NCI-H1048 (cell line): ENCODE measurements around the gene MGAT4C.
"Not testable (repeated sequence)": the region's sequence is repeated elsewhere in the genome, so short reads cannot be mapped to it uniquely, and the experiment has no call there.

Source experiments
- DNase-seq: peaks from one replicate; lab custom pipeline; 2025; lab: John Stamatoyannopoulos, UW

The MGAT4C gene

DNA sequence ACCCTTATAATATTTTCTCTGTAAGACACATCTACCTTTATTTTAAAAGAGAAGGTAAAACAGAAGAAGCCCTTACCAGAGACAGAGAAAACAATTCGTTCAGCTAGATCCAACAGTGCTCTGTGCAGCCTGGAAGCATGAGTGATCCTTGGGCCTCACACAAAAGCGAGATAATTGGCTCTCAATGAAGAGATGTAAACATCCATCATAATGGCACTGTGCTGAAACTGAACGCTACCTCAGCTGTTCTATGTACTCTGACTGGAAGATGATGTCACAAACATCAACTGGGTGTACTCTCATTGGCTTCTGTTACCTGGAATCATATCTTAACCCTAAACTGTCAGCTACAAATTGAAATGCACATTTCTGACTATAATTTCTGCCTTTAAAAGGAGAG is at the start of gene MGAT4C:
TSS of gene MGAT4C (minus strand) at position 229 of the 400 bp plus-strand sequence.
- no peak for DNase-seq

DNA sequence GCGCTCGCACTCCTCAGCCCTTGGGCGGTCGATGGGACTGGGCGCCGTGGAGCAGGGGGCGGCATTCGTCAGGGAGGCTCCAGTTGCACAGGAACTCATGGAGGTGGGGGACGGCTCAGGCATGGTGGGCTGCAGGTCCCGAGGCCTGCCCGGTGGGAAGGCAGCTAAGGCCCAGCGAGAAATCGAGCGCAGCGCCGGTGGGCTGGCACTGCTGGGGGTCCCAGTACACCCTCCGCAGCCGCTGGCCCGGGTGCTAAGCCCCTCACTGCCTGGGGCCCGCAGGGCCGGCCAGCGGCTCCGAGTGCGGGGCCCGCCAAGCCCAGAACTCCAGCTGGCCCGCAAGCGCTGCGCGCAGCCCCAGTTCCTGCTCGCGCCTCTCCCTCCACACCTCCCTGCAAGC is 40.2 kb upstream of the MGAT4C start:
- not testable (repeated sequence) for DNase-seq

DNA sequence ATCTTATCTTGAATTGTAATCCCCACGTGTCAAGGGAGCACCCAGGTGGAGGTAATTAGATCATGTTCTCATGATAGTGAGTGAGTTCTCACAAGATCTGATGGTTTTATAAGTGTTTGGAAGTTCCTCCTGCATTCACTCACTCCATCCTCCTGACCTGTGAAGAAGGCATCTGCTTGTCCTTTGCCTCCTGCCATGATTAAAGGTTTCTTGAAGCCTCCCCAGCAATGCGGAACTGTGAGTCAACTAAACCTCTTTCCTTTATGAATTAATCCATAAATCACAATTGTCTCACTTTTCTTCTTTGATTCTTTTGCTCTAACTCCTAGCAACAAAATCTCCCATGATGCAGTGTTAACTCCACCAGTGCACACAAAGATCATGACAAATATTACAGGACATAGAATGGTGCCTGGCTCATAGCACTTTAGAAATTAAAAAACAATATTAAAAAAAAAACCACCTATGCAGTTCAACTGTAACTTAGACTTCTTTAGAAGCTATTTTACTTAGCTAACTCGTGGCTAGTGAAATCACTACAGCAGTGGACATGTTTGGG is 37.6 kb upstream of the MGAT4C start:
- no peak for DNase-seq

DNA sequence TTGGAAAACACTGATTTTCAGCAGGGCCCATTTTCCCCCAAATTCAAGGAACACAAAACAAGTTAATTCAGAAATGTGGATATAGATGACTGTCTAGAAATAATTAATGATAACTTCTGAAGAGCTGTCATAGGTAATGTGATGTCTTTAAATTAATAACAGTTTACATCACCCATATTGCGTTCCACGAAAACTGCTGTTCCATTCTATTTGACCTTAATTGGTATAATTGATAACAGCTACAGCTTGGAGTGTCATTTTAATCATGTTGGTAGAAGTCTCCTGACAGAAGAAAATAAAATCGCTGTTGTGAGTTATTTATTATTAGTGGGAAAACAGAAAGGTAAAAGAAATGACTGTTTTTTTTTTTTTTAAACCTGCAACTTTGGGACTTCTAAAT is 36.3 kb upstream of the MGAT4C start:
- no peak for DNase-seq

DNA sequence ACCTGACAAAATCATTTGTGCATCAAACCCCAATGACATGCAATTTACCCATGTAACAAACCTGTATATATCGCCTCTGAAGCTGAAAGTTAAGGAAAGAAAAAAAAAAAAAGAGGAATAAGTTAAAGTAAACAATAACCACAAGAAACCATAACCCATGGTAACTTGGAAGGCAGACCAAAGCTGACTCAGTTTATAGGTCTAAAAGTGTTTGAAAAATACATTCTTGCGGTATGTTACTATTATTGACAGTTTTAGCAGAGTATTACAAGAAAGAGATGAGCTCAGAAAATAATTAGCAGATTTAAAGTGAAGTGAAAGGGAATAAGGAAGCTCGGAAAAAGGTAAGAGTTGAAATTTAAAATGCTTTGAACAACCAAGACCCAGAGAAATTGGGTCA is 34.4 kb upstream of the MGAT4C start:
- no peak for DNase-seq

DNA sequence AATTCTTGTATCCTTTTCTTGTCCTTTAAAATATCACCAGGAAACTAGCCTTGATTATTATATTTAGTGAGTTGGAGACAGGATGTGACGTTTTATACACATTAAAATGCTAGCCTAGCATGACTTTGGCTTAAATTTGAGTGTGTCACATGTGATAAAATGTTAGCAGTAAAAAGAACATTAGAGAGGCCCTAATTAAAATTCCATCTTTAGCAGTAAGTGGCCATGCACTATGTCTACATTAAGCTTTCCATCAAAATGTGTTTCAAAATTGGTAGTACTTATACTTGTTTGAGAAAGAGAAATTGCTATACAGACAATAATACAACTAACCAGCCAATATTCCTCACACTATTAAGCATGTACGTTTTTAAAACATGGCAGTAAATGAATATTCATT is 29.9 kb upstream of the MGAT4C start:
- DNase-seq = no peak

DNA sequence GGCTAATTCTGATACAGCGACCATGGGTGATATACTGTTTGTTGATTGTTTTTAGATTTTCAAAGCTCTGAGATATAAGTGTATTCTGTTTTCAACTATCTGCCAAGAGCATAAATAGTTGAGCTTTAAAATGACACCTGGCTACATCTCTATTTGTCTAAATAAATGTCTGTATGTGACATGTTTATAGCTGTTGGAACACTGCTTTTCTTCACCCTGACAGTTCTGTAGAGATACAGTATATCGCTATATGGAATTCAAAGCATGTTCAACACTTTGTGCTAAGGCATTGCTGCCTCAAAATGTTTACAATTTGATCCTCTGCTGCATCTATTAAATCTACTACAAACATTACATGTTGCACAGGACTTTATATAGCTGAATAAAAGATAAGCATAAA is 27.4 kb upstream of the MGAT4C start:
- no peak for DNase-seq

DNA sequence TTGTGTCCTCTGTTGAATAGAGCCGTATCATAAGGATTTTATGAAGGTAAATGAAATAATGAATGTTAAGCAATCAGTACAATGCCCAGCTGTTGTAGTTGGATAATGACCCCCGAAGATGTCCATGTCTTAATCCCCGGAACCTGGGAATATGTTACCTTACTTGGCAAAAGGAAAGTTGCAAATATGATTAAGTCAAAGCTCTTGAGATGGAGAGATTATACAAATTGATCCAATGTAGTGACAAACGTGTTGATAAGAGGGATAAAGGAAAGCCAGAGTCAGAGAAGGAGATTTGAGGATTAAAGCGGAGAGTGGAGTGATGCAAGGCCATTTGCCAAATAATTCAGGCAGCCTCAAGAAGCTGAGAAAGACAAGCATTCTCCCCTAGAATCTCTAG is 19.2 kb upstream of the MGAT4C start:
- no peak for DNase-seq

DNA sequence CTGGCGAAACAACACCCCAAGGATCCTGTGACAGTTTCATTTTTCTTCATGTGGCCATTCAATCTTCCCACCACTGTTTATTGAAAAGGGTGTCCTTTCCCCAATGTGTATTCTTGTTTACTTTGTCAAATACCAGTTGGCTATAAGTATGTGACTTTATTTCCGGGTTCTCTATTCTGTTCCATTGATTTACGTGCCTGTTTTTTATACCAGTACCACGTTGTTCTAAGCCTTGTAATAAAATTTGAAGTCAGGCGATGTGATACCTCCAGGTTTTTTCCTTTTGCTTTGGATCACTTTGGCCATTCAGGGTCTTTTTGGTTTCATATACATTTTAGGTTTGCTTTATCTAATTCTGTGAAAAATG is 9.1 kb upstream of the MGAT4C start:
- DNase-seq = no peak

DNA sequence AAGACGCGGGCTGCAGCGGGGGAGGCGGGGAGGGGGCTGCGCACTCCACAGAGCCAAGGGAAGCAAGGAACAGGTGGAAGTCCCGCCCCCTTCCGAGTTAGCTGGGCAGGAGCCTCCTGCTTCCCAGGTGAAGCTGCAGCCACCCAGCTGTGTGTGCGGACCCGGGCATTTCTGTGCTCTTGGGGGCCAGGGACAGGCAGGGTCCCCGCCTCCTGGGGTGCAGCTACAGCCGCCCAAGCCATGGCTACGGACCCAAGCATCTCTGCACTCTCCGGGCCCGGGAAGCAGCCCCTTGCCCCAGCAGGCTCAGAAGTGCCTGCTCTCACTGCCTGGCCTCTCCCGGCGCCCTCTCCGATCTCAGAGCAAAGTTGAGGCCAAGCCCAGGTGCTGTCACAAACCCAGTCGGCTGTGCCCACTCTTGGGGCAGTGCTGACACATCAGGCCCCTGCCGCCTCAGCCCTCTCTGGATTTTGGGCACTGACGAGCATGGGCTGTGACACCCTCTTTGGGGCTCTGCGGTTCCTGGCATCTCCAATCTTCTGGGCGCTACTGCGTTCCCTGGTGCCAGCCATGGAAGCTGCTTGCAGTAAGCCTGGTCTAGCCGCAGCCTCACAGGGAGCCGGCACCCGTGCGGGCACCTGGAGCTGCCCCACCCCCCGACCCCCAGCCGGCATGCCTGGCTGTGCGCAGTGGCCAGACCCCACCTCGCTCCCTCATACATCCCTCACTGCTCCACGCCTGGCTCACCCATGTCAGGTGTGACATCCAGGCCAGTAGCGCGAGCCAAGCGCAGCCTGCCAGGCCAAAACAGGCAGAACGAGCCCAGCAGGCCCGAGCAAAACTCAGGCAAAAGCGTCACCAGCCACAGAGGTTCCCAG is 8.5 kb upstream of the MGAT4C start:
- no peak for DNase-seq

DNA sequence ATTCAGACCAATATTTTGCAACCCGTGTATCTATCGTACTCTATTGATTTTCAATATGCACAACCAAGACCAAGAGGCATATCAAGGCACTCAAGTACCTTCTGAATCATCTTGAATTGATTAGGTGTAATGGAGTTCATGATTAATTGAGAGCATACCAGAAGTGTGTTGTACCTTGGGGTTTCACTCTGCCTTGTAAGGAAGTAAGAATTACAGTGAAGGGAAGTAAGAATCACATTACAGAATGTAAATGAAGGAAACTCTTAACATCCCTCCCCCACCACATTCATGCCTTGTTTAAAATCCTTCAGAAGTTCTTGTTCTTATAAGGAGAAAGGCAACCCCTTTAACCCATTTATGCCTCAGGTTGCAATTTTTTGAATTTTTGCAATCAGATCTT is 5.4 kb upstream of the MGAT4C start:
- DNase-seq = no peak

DNA sequence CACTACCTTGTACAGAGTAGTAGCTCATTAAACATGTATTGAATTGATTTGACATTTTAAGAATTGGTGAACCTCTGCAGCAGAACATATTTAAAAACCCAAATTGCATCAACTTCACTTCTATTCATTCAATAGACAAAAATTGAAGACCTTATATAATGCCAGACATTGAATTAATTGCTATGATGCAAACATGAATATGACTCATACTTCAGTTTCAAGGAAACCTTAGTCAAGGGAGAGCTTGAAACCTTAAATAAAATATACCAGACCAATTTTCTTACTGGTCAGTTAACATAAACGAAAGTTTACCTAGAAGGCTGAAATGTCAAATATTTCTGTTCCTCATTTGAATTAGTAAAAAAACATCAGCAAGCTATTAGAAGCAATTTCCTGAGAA is 5.0 kb upstream of the MGAT4C start:
- no peak for DNase-seq

DNA sequence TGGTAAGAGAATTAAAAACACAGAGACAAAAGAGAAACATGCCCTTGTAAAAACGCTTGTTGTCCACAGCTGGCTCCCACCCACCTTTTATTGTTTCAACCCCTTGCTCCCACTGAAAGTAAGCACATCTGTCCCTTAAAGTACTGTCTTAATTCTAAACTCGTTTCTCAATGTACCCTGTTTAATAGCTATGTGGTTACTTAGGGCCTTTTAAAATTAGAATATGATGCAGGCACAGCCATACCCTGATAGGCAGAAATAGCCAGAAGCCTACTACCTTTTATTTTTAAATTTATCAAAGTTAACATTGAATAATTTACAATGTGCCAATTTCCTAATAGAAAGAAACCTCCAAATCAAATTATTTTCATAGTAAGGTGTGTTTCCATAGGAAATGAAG is 4.0 kb upstream of the MGAT4C start:
- no peak for DNase-seq

DNA sequence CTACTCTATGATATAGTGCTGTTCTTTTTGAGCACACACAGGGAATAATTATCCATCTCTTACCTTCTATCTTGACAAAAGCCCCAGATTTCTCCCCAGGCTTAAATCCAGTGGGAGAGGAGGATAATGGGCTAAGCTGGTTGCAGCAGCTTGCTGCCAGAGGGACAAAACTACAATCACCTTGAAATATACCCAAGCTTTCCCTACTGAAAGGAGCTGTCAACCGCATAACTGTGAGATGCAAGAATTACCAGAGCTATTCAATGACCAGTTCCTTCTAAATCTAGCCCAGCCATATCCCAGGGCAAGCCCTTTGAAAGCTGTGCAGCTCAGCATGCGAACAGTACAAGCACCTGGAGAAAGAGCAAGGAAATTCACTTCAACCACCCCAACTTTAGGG is 943 bp upstream of the MGAT4C start:
- no peak for DNase-seq

DNA sequence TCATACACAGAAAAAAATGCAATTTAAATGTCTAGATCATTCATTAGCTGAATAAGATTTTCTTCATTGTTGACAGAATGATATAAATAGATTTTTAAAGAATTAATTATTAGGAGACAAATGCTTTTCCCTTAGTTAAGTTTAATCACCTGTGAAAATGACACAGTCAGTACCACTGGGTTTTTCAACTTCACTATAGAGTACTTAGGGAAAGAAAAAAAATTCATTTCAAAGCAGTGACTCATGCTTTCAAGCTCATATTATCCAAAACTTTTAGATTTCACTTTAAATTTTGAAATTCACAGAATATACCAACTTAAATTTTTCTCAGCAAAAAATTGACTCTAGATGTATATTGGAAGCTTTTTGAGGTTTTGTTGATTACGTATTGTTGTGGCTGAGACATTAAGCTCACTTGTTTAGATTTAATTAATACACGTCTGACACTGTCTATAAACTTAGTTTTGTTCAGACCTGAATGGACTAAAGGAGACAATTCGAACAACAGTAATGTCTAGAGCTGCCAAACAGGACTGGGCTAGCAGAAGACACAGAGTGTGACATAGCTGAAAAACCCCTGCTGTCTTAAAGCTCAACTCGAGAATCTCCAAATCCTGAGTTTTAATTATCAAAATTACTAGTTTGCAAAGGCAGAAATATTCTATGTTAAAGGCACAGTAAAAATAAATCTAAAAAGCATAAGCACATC is 1.6 kb downstream of the MGAT4C start:
- no peak for DNase-seq

DNA sequence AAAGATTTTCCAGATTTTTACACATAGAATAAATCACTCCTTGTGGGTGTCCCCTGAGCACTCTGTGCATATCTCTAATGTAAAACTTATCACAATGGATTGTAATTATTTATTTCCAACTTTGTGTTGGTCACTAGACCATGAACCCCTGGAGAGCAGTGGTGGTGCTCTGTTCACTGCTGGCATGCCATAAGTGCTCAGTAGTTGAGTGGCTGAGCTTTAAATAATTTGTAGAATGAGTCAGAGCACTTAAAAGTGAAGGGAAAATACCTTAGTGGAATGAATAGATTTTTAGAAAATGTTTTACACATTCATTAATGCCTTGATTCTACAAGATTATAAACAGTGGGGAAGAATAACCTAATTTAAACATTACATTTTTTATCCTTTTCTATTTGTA is 6.3 kb downstream of the MGAT4C start:
- DNase-seq = no peak

DNA sequence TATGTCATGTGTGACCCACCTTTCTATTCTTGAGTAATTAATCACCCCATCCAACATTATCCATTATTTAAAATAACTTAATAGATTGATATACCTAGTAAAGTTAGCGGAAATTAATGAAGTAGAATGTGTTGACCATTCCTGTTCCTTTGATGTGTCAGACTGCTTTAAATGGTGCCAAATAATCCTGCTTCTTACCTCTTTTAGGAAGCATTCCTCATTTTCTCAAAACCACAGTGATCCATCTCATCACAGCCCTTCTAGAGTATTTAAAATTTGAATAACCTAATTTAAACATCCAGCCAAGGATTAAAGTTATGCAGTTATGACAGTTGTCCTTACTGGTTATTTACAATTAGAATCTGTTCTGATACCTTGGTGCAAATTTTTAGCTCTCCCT is 6.9 kb downstream of the MGAT4C start:
- no peak for DNase-seq

DNA sequence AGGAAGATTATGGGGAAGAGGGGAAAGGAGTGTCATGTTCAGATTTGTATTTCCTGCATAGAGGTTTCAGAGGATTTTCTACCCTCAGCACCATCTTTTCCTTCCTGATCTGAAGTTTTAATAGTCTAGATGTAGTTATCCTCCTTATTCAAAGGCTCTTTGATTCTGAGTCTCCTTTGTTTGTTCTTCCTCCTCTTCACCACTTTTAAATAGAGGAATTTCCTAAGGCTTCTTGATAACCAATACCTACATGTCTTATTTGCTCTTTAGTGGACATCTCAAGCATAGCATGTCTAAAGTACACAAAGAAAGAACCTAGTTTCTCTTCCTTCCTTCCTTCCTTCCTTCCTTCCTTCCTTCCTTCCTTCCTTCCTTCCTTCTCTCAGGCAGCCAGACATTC is 8.3 kb downstream of the MGAT4C start:
- no peak for DNase-seq

DNA sequence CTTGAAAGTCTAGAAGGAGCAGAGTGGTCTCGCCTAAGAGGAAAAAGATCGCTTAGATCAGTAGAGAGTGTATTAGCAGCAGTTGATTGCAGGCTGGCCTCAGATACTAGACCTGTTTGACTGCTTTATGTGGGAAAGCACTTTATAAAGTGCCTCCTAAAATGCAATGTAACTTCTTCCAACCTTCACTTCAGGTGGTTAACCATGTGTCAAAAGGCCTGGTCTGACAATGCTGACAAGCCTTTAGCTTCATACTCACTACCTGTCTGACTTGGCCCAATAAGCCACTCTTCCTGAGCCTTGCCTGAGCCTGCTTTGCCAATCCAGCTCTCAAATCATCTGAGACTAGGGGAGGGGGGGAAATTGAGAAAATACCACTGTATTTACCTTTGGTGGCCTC is 14.6 kb downstream of the MGAT4C start:
- DNase-seq = no peak

DNA sequence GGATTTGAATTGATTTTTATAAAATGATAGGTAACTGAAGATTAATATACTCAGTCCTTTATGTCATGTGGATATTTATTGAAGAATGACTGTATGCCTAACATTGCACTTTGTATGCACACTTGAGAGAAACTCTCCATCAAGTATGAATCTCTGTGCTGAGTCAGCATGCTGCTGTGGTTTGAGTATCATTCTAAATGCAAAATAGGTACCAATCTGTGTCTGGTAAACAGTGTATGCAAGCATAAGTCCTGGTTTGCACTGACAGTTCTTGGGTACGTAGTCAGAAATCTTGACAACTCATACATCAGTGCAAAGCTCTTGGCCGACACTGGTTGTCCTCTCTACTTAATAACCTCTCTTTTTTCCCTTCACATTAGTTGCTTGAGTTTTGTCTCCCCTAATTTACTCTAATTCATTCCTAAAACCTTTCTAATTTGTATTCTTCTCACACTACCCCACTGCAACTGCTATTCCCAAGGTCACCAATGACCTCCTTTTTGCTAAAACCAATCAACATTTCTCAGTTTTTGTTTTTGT is 21.8 kb downstream of the MGAT4C start:
- no peak for DNase-seq

DNA sequence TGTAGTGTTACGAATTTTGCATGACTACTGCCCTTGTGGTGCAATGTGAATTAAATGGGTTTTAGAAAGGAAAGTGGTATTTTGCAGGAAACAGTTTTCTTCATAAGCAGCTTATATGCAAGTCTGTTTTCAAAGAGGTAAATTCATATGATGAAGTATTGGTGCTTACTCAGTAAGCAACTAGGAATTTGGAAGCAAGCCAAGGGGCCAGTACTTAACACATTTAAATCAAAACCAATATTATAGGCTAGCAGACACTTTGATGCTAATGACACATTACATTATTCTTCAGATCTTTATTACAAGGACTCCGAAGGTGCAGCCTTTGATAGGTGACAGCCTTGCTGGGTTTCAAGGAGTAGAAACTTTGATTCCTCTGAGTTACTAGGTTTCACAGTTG is 23.1 kb downstream of the MGAT4C start:
- no peak for DNase-seq

DNA sequence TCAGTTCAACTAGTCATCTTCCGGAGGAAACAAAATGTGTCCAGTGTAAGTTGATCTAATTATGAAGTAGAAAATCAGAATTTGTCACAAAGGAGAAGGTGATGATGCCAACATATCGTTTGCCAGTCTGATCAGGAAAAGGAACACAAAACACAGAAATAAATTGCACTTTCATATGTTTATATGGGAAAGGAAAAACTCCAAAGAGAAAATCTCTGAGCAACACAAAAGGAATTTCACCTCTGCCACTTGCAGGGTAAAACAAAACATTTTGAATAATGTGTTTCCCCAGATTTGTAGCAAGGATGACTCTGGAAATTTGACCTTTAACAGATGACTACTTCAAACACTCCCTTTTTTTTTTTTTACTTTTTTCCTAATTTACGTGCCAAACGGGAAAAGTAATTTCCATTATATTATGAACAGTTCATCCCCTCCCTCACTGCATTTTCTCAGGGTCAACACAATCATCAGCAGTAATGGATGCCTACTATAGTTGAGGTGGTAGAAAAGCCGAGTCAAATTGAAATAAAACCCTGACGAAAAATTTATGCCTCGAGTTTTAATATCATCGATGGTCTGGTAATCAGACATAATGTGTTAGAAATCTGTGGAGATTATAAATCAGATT is 25.6 kb downstream of the MGAT4C start:
- DNase-seq = no peak

DNA sequence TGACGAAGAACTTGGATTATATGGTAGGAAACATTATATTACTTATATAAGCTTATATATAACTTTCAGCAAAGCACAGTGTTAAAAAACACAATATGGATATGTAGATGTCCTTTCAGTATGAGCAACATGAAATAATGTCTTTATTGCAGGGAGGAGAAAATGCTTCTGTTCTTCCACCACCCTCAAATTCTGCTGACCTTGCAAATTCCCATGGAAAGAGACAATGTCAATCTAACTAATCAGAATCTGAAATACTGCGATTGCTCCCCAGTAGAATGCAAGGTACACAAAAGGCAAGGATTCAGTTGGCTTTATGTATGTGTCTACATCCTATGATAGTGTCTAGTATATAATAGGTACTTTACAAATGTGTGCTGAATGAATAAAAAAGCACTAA is 26.4 kb downstream of the MGAT4C start:
- DNase-seq = no peak
